Caco-2 (cell line): ENCODE results near the gene SMG9. TPM values are rescaled to one million over a fixed set of nuclear protein-coding genes. Genes with fewer than 3 reads are reported as not detected.
"Not testable (repeated sequence)": the region's sequence is repeated elsewhere in the genome, so short reads cannot be mapped to it uniquely, and the experiment has no call there.

Experiments used
- BruUV-seq: library from RNA; stranded (reverse); fragments of 400-500 nt; replicated peaks from 2 replicates; lab custom pipeline; 2021; lab: Mats Ljungman, UMichigan
- CTCF ChIA-PET: fragments of 300-600 bp; sonication (Branson Sonifier 250); formaldehyde crosslinking; loops from one replicate; lab custom pipeline; 2022; ENCODE audit warnings: antibody characterized with exemption; lab: Charles Lee
- POLR2A ChIA-PET: fragments of 300-600 bp; sonication (Branson Sonifier 250); formaldehyde crosslinking; loops from one replicate; lab custom pipeline; 2022; ENCODE audit warnings: antibody characterized with exemption; lab: Charles Lee
- DNase-seq, 2 experiments: peaks; one replicate each; pipeline versions ENCODE4 v3.0.0 to v3.0.0-alpha.2; 2020 to 2022
- H3K27me3 ChIP-seq: replicated peaks from 2 replicates; pipeline ENCODE4 v1.6.0; 2011; ENCODE audit warnings: low read length; ENCODE audit not compliant: control insufficient read depth, insufficient read depth
- H3K36me3 ChIP-seq: 2 replicates; pipeline ENCODE4 v1.5.1; 2011; ENCODE audit warnings: low read length; ENCODE audit not compliant: control insufficient read depth, insufficient read depth
- H3K4me1 ChIP-seq: fragments of 250-450 bp; sonication (Bioruptor Pico); 2 replicates; pipeline ENCODE4 v1.5.1; 2020; ENCODE audit warnings: mild to moderate bottlenecking
- H3K4me3 ChIP-seq: 2 replicates; pipeline ENCODE4 v1.5.1; 2011; ENCODE audit warnings: low read depth, mild to moderate bottlenecking, control low read depth, low read length
- H3K9me3 ChIP-seq: fragments of 250-450 bp; sonication (Bioruptor Pico); 2 replicates; pipeline ENCODE4 v1.5.1; 2020; ENCODE audit warnings: mild to moderate bottlenecking, moderate library complexity
- H3K27ac Mint-ChIP-seq: one replicate; pipeline ENCODE4 v1.8.0; 2022; ENCODE audit warnings: mixed read lengths; ENCODE audit not compliant: unreplicated experiment
- H3K27me3 Mint-ChIP-seq: one replicate; pipeline ENCODE4 v1.8.0; 2022; ENCODE audit warnings: mixed read lengths; ENCODE audit not compliant: insufficient read depth, unreplicated experiment
- H3K36me3 Mint-ChIP-seq: one replicate; pipeline ENCODE4 v1.8.0; 2022; ENCODE audit warnings: mild to moderate bottlenecking, mixed read lengths; ENCODE audit not compliant: insufficient read depth, unreplicated experiment
- H3K4me1 Mint-ChIP-seq: one replicate; pipeline ENCODE4 v1.8.0; 2022; ENCODE audit warnings: low read depth, mixed read lengths; ENCODE audit not compliant: unreplicated experiment
- H3K4me3 Mint-ChIP-seq: one replicate; pipeline ENCODE4 v1.8.0; 2022; ENCODE audit warnings: mild to moderate bottlenecking, moderate library complexity, mixed read lengths; ENCODE audit not compliant: unreplicated experiment
- H3K9me3 Mint-ChIP-seq: one replicate; pipeline ENCODE4 v1.8.0; 2022; ENCODE audit warnings: mixed read lengths; ENCODE audit not compliant: unreplicated experiment
- CTCF ChIP-seq, 2 experiments: fragments of 200-600 bp in 1 of 2; IDR thresholded peaks; 1 replicate in 1 of 2; 2 replicates in 1 of 2; pipeline versions ENCODE4 v1.5.1 to v1.8.0; 2011 to 2022; ENCODE audit warnings: antibody characterized with exemption in 1 of 2, control low read depth in 1 of 2, inconsistent platforms in 1 of 2, low read depth in 1 of 2, low read length in 1 of 2, mild to moderate bottlenecking in 1 of 2, moderate library complexity in 1 of 2; ENCODE audit not compliant: insufficient read depth in 1 of 2, severe bottlenecking in 1 of 2, unreplicated experiment in 1 of 2
- intact Hi-C: fragments of 100-400 bp; cut with micrococcal nuclease; formaldehyde crosslinking; loops from one replicate; pipeline ENCODE4 v1.10.0; 2022; ENCODE audit not compliant: unreplicated experiment
- total RNA-seq: library from RNA; stranded (reverse); gene quantifications from 2 replicates; pipeline ENCODE4 v1.2.3, GENCODE V29; 2022

SMG9 gene
- total RNA-seq, 1 experiment from 2014 or later = 87.6 TPM

DNA sequence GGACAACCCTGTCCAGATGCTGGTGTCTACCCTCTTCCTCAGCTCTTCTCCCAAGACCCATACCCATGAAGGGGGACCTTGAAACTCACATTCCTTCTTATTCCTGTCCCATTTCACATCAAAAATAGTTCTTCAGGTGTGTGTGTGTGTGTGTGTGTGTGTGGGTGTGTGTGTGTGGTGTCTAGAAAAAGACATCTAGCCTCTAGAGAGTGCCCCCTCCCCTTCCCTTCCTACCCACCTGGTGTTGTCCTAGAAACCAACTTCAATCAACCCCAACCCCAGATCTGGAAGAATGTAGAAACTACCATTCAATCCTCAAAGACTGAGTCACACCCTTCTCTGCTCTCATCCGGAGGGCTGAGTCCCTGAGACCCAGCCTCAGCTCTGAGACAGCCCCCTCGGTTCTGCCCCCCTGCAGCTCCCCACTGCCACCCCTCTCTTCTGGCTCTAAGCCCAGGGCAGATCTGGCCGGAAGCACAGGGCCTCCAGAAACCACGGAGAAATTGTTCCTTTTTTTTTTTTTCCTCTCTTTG lies 22.5 kb upstream of the SMG9 start:
- H3K27ac Mint-ChIP-seq = no peak overlapping the region

DNA sequence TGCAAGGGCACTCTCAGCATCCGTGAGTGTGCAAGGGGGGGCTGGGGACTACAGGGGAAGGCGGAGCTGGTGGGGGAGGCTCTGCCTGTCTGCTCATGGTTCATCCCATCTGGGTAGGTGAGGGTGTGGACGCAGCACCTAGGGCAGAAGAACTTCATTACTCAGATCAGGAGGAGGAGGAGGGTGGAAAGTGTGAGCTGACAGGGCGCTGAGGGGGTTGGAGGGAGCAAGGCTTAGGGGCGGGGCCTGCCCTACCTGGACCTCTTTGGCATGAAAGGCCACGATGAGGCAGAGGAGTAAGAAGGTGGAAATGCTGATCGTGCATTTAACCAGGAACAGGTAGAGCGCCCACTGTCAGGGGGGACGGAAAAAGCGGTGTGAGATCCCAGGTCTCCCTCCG lies 21.5 kb upstream of the SMG9 start:
- Histone ChIP-seq H3K4me1 (peaks cover 7% of the 10 kb centered on the region), H3K9me3 (no peaks in the 10 kb centered on the region), H3K36me3 (no peaks in the 10 kb centered on the region), H3K4me3 (no peak overlapping the region), H3K27me3 (no peaks in the 10 kb centered on the region)
- CTCF ChIA-PET = interaction anchor here (1.7 kb wide), 1 partner anchor 31 kb away, joined by 5 read pairs; no protein-coding TSS in a partner anchor
- Mint-ChIP-seq H3K4me1 (peaks cover 12% of the 10 kb centered on the region), H3K36me3 (peaks cover 5% of the 10 kb centered on the region), H3K4me3 (no peak overlapping the region), H3K9me3 (no peaks in the 10 kb centered on the region), H3K27me3 (no peaks in the 10 kb centered on the region), H3K27ac (no peak overlapping the region)
- BruUV-seq = no TSS peak
- TF ChIP-seq CTCF (IDR thresholded peaks at IDR 0.05; ENCODE audit: insufficient read depth in 1 of 2, low read depth in 1 of 2, low read length in 1 of 2, severe bottlenecking in 1 of 2, unreplicated experiment in 1 of 2) = no peak
- POLR2A ChIA-PET = no interaction called here
- intact Hi-C loops = no loop called here
- no peak for DNase-seq

More for the DNA sequence above, 22.5 kb upstream of the SMG9 start:
- ChIA-PET POLR2A (interaction anchor here (0.5 kb wide), 1 partner anchor 22 kb away, joined by 3 read pairs; the partner anchor contains the start of gene SMG9), CTCF (interaction anchor here (0.9 kb wide), 1 partner anchor 11 kb away, joined by 3 read pairs; no protein-coding TSS in a partner anchor)
- Histone ChIP-seq H3K4me1 (peaks cover 7% of the 10 kb centered on the region), H3K27me3 (no peaks in the 10 kb centered on the region), H3K9me3 (no peaks in the 10 kb centered on the region), H3K36me3 (no peaks in the 10 kb centered on the region), H3K4me3 (no peak overlapping the region)
- BruUV-seq = no TSS peak
- no peak for DNase-seq
- H3K27me3 Mint-ChIP-seq = no peaks in the 10 kb centered on the region
- H3K4me3 Mint-ChIP-seq = no peak overlapping the region
- peaks cover 2% of the 10 kb centered on the region for H3K36me3 Mint-ChIP-seq
- H3K4me1 Mint-ChIP-seq = peaks cover 13% of the 10 kb centered on the region
- no peaks in the 10 kb centered on the region for H3K9me3 Mint-ChIP-seq
- intact Hi-C loops = no loop called here
- TF ChIP-seq CTCF (IDR thresholded peaks at IDR 0.05; ENCODE audit: insufficient read depth in 1 of 2, low read depth in 1 of 2, low read length in 1 of 2, severe bottlenecking in 1 of 2, unreplicated experiment in 1 of 2) = no peak

DNA sequence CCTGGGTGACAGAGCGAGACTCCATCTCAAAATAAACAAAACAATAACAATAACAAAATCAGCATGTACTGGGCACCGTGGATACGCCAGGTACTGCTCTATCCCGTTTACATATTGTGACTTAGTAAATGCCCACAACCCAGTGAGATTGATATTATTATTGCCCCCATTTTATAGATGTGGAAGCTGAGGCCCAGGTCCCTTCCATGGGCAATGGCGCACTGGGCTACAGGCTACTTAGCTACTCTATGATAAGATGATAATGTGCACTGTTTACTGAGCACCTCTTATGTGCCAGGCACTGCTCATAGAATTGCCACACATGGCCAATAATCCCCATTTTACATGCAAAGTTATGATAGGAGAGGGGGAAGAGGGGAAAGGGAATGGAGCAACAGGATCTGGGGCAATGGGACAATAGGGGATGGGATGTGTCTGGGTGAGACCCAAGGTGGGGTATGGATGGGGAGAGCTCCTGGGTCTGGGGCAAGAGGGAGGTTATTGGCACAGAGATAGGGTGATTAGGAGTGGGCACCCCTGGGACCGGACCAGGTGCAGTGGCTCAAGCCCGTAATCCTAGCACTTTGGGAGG lies 20.6 kb upstream of the SMG9 start:
- H3K27me3 Mint-ChIP-seq = no peaks in the 10 kb centered on the region
- DNase-seq = no peak
- no peak overlapping the region for H3K27ac Mint-ChIP-seq
- no peaks in the 10 kb centered on the region for H3K27me3 ChIP-seq
- intact Hi-C loops = no loop called here
- ChIA-PET POLR2A (no interaction called here), CTCF (interaction anchor here (1.7 kb wide), 1 partner anchor 30 kb away, joined by 5 read pairs; no protein-coding TSS in a partner anchor)
- no peak overlapping the region for H3K4me3 Mint-ChIP-seq
- H3K4me1 ChIP-seq = peaks cover 7% of the 10 kb centered on the region; the same call in 1 of the 2 replicates
- peaks cover 5% of the 10 kb centered on the region for H3K36me3 Mint-ChIP-seq
- no TSS peak for BruUV-seq
- H3K9me3 Mint-ChIP-seq = no peaks in the 10 kb centered on the region
- H3K4me1 Mint-ChIP-seq = peaks cover 7% of the 10 kb centered on the region
- no peak for TF ChIP-seq CTCF (IDR thresholded peaks at IDR 0.05; ENCODE audit: insufficient read depth in 1 of 2, low read depth in 1 of 2, low read length in 1 of 2, severe bottlenecking in 1 of 2, unreplicated experiment in 1 of 2)
- no peaks in the 10 kb centered on the region for H3K9me3 ChIP-seq
- no peak overlapping the region for H3K4me3 ChIP-seq
- H3K36me3 ChIP-seq = no peaks in the 10 kb centered on the region

DNA sequence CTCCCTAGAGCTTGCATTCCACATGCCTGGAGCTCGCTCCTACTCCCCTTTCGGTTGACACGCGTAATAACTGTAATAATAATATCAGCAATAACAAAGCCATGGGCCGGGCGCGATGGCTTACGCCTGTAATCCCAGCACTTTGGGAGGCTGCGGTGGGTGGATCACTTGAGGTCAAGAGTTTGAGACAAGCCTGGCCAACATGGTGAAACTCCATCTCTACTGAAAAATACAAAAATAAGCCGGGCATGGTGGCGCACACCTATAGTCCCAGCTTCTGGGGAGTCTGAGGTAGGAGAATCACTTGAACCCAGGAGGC lies 20.1 kb upstream of the SMG9 start:
- POLR2A ChIA-PET, BruUV-seq, H3K4me1 Mint-ChIP-seq, H3K4me1 ChIP-seq, DNase-seq, CTCF ChIA-PET, H3K36me3 Mint-ChIP-seq, H3K27me3 Mint-ChIP-seq, H3K4me3 ChIP-seq, H3K9me3 ChIP-seq, H3K27ac Mint-ChIP-seq, H3K27me3 ChIP-seq, H3K9me3 Mint-ChIP-seq, H3K4me3 Mint-ChIP-seq, H3K36me3 ChIP-seq, intact Hi-C loops: not testable (repeated sequence)
